DMS53 treated with DMSO at 0.1 percent for 48 hours (cell line): Measurements from ENCODE around the gene SLC35F1.
"Not testable (repeated sequence)": the region's sequence is repeated elsewhere in the genome, so short reads cannot be mapped to it uniquely, and the experiment has no call there.

Experiments used
- DNase-seq: peaks from one replicate; lab custom pipeline; 2025; ENCODE audit not compliant: unreplicated experiment; lab: John Stamatoyannopoulos, UW

Gene SLC35F1

DNA sequence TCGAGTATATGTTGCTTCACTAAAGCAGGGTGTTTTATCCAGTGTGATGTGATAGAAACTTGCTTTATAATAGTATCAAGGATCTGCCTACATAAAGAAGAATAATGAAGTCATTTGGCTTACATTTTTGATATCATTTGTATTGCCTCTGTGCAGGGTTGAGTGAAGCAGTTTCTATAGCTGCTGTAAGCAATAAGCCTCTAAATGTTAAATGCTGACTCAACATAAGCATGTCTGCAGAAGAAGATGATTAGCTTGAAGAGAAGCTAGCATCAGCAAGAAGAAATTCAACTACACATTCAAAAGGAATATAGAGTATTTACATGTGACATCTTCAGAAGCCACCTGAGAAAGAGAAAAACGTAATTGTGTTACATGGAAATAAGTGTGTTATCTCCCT is 17.6 kb downstream of the SLC35F1 start:
- DNase-seq, result no peak

DNA sequence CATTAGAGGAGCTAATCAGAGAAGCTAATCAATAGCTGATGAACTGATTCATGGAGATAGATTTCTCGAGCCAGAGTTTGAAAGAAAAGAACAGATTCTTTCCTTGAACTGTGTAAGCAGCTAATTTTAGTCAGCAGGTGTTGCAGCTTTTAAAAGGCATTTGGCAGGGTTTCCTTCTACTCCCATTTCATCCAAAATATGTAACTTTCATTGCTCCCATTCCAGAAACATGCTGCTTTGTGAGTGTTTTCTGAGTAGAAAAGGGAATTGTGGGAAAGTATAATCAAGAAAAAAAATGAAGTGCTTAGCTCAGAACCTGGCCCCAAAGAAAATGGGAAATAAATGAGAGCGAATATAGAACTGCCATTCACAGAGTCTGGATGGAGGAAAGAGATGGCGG is 20.8 kb downstream of the SLC35F1 start:
- no peak for DNase-seq

DNA sequence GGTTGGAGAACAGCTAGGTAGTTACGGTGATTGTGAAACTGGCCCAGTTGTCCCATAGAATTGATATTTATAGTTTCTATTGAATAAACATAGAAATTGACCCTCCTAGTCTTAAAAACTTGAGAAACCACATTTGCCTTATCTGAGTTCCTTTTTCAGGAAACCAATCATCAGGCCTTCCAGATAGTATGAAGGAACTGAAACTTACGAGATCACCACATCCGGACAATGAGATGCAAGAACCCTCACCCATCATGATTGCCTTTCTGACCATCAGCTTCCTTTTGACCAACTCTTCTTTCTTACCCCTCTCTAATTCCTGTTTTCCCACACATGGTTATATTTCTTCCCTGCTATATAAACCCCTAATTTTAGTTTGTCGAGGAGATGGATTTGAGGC is 21.8 kb downstream of the SLC35F1 start:
- no peak for DNase-seq

DNA sequence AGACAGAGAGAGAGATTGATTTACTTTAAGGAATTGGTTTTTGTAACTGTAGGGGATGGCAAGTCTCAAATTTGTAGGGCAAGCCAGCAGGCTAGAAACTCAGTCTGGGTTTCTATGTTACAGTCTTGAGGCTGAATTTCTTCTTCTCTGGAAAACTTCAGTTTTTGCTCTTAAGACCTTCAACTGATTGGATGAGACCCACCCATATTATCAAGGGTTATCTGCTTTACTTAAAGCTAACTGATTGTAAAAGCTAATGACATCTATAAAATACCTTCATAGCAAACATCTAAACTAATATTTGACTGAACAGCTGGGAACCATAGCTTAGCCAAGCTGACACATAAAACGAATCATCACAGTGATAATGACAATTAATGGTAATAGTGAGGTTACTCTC is 22.4 kb downstream of the SLC35F1 start:
- no peak for DNase-seq

GRCh38 chr6:117930645-117931044 is 23.6 kb downstream of the SLC35F1 start:
- no peak for DNase-seq

DNA sequence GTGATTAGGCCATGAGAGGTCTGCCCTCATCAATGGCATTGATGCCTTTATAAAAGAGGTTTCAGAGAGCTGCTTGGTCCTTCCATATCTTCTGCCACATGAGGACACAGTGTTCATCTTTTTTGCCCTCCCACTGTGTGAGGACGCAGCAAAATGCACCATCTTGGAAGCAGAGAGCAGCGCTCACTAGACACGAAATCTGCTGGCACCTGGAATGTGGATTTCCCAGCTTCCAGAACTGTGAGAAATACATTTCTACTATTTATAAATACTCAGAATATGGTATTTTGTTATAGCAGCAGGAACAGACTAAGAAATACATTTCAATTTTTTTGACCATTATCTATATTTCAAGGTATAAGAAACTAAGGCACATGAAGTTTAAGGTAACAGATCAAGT is 24.9 kb downstream of the SLC35F1 start:
- DNase-seq, result no peak

DNA sequence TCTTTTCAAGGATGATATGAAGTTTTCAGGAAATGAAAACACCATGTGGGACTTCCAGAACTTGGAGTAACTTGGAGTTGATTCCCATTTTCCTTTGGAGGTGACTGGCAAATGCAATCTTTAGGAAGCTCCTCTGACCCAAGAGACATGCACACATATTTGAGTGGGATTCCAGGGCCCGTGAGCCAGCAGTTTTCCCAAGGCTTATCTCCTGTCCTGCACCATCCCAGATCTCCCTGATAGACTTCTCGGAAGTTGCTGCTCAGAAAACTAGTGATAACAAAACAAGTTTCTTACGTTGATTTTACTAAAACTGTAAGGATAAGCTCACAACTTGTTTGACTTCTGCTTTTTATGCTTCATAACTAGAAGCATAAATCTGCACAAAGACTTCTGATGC is 25.6 kb downstream of the SLC35F1 start:
- DNase-seq, result no peak

DNA sequence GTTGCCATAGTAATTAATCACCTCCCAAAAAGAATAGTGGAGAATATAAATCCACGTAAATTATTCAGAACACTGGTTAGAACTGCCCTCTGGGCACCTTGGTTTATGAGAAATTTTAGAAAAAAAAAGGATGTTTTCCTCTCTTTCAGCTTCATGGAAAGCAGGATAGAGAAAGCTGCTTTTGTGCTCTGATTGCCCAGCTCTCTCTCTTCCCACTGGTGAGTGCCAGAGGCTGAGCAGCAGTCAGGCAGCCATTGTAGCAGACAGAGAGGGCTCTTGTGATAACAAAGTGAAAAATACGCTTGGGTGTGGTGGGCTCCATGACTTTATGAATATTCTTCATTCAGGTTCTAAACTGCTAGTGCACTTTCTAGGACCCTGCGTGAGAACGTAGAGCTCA is 26.4 kb downstream of the SLC35F1 start:
- no peak for DNase-seq

- DNase-seq, result no peak
Observed at GRCh38 chr6:117938311-117938995, 31.4 kb downstream of the SLC35F1 start.

DNA sequence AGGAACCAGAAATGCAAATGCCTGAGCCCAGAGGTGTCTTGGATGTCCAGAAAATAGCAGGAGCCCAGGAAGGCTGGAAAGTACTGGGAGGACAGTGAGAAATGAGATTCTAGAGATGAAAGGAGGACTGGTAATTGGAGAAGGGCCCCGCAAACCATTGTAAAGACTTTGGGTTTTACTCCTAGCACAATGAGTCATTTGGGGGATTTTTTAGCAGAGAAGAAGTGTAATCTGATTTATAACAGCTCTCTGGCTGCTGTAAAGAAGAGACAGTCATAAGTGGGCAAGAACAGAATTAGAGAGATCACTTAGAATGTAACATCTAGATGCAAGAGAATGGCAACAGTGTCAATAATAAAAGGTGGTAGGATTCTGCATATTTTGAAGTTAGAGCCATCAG is 40.2 kb downstream of the SLC35F1 start:
- DNase-seq, result no peak

- DNase-seq, result no peak
Observed at GRCh38 chr6:117951783-117952182, 44.7 kb downstream of the SLC35F1 start.

DNA sequence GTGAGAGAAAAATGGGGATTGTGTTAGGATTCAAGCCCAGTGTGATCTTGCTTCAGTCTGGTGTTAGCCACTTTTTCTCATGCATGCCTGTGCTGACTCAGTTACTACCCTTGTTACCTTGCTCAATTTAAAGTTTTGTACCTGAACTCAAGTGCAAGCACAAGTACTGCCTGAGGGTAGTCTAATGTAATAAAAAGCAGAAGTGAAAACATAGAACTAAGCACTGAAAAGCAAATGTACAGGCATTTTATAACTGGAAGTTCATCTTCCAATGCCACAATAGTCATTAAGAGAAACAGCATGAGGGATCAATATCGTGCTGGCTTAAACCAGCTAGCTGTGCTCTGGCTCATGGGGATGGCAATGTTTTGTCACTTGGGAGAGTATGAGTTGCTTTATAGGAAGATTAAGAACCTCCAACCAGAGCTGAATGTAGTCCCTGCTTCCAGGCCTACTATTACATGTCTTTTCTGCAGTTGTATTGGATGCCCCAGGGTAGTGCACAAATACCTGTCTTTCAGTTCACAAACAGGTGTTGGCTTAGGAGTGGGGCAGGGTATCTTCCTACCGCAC is 48.7 kb downstream of the SLC35F1 start:
- DNase-seq, result no peak

DNA sequence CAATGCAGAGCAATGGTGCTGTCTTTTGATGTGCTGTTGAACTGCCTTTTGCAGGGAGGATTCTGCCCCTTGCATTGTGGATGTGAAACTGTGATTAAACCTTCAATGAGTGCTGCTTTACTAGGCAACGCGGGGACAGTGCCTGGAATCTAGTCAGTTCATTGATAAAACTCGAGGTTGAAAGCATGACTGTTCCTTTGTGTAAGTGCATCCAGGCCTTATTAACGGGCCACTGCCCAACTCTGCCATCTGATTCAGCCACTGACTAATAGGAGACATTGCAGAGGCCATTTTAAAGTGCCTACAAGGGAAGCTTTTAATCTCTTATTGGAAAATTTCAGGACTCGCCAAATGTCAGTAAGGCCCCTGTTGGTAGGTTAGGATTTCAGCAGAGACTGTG is 49.3 kb downstream of the SLC35F1 start:
- DNase-seq, result no peak

- no peak for DNase-seq
Observed at GRCh38 chr6:117958536-117958935, 51.5 kb downstream of the SLC35F1 start.

- no peak for DNase-seq
Observed at GRCh38 chr6:117960877-117961276, 53.8 kb downstream of the SLC35F1 start.

DNA sequence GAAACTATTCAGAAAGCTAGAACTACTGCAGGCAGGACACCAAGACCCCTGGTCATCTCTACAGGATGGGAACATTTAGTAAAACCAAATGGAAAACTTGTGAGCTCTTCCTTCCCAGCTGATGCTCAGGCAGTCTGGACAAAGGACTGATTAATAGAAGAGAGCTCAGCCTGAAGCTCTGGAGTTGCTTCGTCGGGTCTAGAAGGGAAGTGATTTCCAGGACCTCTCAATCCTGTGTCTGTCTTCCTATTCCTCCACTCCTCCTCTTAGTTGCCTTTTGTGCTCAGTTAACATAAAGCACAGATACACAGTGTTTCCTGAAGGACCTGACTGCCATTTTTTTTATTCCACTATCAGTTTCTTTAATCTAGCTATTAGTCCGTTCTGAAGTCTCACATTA is 54.2 kb downstream of the SLC35F1 start:
- no peak for DNase-seq

DNA sequence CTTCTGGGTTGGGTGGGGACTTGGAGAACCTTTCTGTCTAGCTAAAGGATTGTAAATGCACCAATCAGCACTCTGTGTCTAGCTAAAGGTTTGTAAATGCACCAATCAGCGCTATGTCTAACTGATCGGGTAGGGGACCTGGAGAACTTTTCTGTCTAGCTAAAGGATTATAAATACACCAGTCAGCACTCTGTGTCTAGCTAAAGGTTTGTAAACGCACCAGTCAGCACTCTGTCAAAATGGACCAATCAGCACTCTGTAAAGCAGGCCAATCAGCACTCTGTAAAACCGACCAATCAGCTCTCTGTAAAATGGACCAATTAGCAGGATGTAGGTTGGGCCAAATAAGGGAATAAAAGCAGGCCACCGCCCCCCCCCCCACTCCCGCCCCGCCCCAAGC is 58.7 kb downstream of the SLC35F1 start:
- not testable (repeated sequence) for DNase-seq

GRCh38 chr6:117971637-117972036 is 64.6 kb downstream of the SLC35F1 start:
- DNase-seq, result no peak

- DNase-seq, result no peak
Observed at GRCh38 chr6:117974914-117975627, 68.0 kb downstream of the SLC35F1 start.

DNA sequence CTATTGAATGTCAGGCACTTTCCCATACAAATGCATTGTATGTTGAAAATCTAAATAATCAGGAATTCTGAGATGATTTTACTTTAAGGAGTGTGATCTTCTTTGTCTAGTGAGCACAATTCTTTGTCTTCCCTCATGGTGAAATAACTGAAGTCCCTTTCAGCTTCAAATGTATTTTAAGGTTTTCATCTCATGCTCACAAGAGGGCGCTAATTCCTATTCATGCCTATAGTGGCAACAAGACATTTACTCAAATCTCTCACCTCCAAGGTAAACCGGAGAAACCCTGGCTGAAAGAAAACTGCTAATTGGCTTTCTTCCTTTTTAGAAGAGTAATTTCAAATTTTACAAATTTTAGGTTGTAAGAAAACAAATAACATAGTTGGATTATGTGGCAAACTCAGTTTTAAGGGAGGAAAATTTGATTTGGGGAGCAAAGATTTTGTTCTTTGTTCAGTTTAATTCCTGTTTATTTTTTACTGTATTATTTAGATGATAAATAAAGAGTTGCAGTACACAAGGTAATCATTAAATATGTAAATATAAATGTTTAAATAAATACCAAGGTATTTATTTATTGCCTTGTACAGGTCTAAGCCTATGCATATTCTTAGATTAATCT is 69.1 kb downstream of the SLC35F1 start:
- DNase-seq, result peak; percentile 57

DNA sequence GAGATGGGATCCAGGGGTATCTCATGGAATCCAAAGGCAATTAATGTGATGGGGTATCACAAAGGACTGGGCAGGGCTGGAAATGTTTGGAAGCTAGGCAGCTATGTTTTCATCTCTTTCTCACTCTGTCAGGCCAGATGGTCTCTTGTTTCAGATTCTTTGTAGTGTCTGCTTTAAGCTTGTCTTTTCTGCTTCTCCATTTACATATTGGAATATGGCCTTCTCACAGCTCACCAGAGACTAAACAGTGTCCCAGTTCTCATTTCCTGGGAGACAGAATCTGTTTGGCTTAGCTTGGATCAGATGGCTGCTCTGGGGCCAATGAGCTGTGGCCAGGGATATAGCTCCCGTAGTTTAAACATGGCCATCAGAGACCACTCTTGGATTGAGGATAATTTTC is 78.9 kb downstream of the SLC35F1 start:
- DNase-seq, result no peak

DNA sequence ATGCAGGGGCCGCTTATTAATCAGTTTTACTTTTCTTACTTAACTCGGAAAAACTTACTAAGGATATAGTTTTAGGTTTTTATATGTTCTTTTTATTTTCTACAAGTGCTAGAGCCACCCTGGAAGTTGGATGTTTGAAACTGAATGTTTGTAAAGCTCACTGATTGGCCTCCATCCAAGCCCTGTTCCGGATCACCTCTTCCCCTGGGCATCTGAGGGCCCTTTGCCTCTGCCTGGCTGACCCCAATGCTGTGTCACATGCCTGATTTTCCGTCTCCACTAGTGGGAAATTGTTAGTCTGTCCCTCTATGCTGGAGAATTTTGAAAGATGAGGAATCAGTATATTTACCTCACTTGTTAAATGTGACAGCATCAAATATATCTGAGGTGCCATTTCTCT is 79.3 kb downstream of the SLC35F1 start:
- no peak for DNase-seq
